Ovary (tissue), 3 donors: Measurements from ENCODE around the gene DPYSL3.

Experiments
- CTCF ChIP-seq, 3 donors: fragments of 450-650 bp in 2 of 3; fragments of 200-600 bp in 1 of 3; IDR thresholded peaks; one replicate each; pipeline versions ENCODE4 v1.5.1 to v1.8.0; 2016 to 2022; ENCODE audit warnings: antibody characterized with exemption in 3 of 3, mild to moderate bottlenecking in 1 of 3
- EP300 ChIP-seq: sonication (generic); formaldehyde crosslinking; IDR thresholded peaks from one replicate; pipeline ENCODE4 v1.6.1; 2017; ENCODE audit warnings: antibody characterized with exemption
- POLR2A ChIP-seq: fragments of 450-650 bp; IDR thresholded peaks from one replicate; pipeline ENCODE4 v1.6.1; 2017; ENCODE audit warnings: antibody characterized with exemption, mild to moderate bottlenecking, moderate library complexity
- donor health status: DM: no; HTN: no; CAD: no.

DNA sequence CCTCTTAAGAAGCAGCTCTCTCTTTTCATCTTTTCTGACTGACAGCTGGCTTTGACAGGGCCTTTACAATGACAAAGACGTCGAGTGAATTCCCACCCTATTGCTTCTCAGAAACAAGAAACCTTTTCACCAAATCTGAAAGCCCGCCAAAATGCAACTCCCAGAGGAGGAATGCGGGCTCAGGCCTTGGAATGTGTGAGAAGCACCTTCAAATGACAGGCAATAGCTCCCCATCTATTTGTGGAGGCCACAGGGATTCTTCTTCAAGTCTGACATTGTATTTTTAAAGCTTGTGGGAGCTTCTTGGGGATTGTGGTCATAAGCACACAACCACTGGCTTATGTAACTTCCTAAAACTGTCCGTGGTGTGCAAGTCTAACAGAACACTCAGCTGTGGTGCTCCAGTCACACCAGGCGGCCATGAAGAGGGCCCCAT, 72.7 kb downstream of the DPYSL3 start:
- TF ChIP-seq CTCF (IDR thresholded peaks at IDR 0.05): no peak
- no peak for TF ChIP-seq POLR2A
- TF ChIP-seq EP300: no peak
